Osteocyte (in vitro differentiated cells): ENCODE data around the gene SEMA3G. TPM values are rescaled to one million over a fixed set of nuclear protein-coding genes. Genes with fewer than 3 reads are reported as not detected.

Source experiments
- DNase-seq: peaks from one replicate; pipeline ENCODE4 v3.0.0; 2021; ENCODE audit warnings: mixed read lengths; ENCODE audit not compliant: unreplicated experiment; ENCODE audit errors: extremely low spot score
- H3K27ac Mint-ChIP-seq: one replicate; pipeline ENCODE4 v1.8.0; 2021; ENCODE audit warnings: mild to moderate bottlenecking, mixed read lengths; ENCODE audit not compliant: unreplicated experiment
- H3K27me3 Mint-ChIP-seq: one replicate; pipeline ENCODE4 v1.8.0; 2021; ENCODE audit warnings: mixed read lengths; ENCODE audit not compliant: unreplicated experiment
- H3K36me3 Mint-ChIP-seq: one replicate; pipeline ENCODE4 v1.8.0; 2021; ENCODE audit warnings: mixed read lengths; ENCODE audit not compliant: unreplicated experiment
- H3K4me1 Mint-ChIP-seq: one replicate; pipeline ENCODE4 v1.8.0; 2021; ENCODE audit warnings: mixed read lengths; ENCODE audit not compliant: unreplicated experiment
- H3K4me3 Mint-ChIP-seq: one replicate; pipeline ENCODE4 v1.8.0; 2021; ENCODE audit warnings: mild to moderate bottlenecking, moderate library complexity, mixed read lengths; ENCODE audit not compliant: unreplicated experiment
- H3K9me3 Mint-ChIP-seq: one replicate; pipeline ENCODE4 v1.8.0; 2021; ENCODE audit warnings: mixed read lengths; ENCODE audit not compliant: unreplicated experiment
- CTCF ChIP-seq: fragments of 200-600 bp; sonication (generic); IDR thresholded peaks from 2 replicates; pipeline ENCODE4 v1.5.0; 2021; ENCODE audit warnings: antibody characterized with exemption, mild to moderate bottlenecking, moderate library complexity
- total RNA-seq: library from RNA; stranded (reverse); gene quantifications from 2 replicates; pipeline ENCODE4 v1.2.1, GENCODE V29; 2021

SEMA3G gene
- total RNA-seq, 1 donor from 2014 or later, result not detected

- peaks cover 23% of the 10 kb centered on the region for H3K4me1 Mint-ChIP-seq
- H3K27me3 Mint-ChIP-seq, result no peaks in the 10 kb centered on the region
- no peak for TF ChIP-seq CTCF
- no peaks in the 10 kb centered on the region for H3K9me3 Mint-ChIP-seq
- peak; percentile 83 for DNase-seq
- H3K27ac Mint-ChIP-seq, result peak overlapping the region; percentile 94
- peaks cover 16% of the 10 kb centered on the region for H3K36me3 Mint-ChIP-seq
- peak overlapping the region; percentile 98 for H3K4me3 Mint-ChIP-seq
Observed at GRCh38 chr3:52456169-52456799, 11.4 kb upstream of the SEMA3G start.

GRCh38 chr3:52455283-52456168 is 10.6 kb upstream of the SEMA3G start, which contains the start of gene NISCH:
NISCH (plus strand) TSS chr3:52455604; CDS start chr3:52455642, 38 bp downstream.
- Mint-ChIP-seq H3K9me3 (no peaks in the 10 kb centered on the region), H3K4me1 (peaks cover 23% of the 10 kb centered on the region), H3K36me3 (peaks cover 15% of the 10 kb centered on the region), H3K4me3 (peak within 1 kb of the TSS; percentile 98), H3K27me3 (no peaks in the 10 kb centered on the region), H3K27ac (peak within 1 kb of the TSS; percentile 94)
- no peak for TF ChIP-seq CTCF
- DNase-seq, result peak; percentile 95

GRCh38 chr3:52454938-52455282 is 10.0 kb upstream of the SEMA3G start:
- H3K36me3 Mint-ChIP-seq, result peaks cover 10% of the 10 kb centered on the region
- H3K4me3 Mint-ChIP-seq, result peak overlapping the region; percentile 98
- TF ChIP-seq CTCF, result no peak
- peaks cover 26% of the 10 kb centered on the region for H3K4me1 Mint-ChIP-seq
- no peaks in the 10 kb centered on the region for H3K27me3 Mint-ChIP-seq
- no peaks in the 10 kb centered on the region for H3K9me3 Mint-ChIP-seq
- H3K27ac Mint-ChIP-seq, result peak overlapping the region; percentile 74
- DNase-seq, result no peak

GRCh38 chr3:52454250-52454937 is 9.5 kb upstream of the SEMA3G start:
- Mint-ChIP-seq H3K36me3 (peaks cover 10% of the 10 kb centered on the region), H3K27me3 (no peaks in the 10 kb centered on the region), H3K27ac (peak overlapping the region; percentile 74), H3K4me1 (peaks cover 28% of the 10 kb centered on the region), H3K4me3 (peak overlapping the region; percentile 98), H3K9me3 (no peaks in the 10 kb centered on the region)
- no peak for DNase-seq
- TF ChIP-seq CTCF, result no peak
